ENCODE measurements around the gene CFP.

- TF ChIP-seq ZNF274 (IDR thresholded peaks at IDR 0.05; ENCODE audit: low read depth, low read length) (no peak), SUZ12 (IDR thresholded peaks at IDR 0.05; ENCODE audit: extremely low read depth, insufficient read depth, insufficient read length) (no peak)
These were observed 19.2 kb downstream of the CFP start for GRCh38 chrX:47610511-47610910.

Measured in NT2/D1 (cell line).